ENCODE results near the gene SESN3.

DNA sequence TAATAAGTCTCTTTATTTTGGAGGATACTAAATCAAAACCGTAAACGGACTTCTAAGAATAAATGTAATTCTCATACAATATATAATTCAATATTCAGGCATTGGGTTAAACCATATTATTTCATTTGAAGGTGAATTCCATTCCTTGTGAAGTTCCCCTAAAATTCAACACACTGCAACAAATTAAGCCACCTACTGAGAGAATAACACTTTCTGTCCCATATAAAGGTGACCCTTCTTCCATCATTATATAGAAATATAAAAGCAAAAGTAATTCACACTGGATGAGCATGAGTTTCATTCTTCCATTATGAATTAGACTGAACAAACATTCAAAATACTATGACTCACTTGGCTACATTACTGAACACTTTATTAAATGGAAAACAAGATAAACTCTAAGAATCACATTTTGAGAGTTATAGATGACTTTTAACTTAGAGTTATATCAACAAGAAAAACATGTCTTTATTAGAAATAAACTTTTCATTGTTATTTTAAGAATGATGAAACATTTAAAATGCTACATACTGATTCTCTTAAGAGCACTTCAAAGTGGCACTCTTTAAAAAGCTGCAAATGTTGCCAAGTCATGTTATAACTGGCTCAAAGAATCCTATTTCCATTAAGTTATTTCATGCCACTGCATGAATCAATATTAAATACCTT, 2.8 kb downstream of the SESN3 start:
- no peak for TF ChIP-seq POU2F2 (IDR thresholded peaks at IDR 0.05; ENCODE audit: low read depth, low read length)
- TF ChIP-seq POLR2A (IDR thresholded peaks at IDR 0.05; ENCODE audit: low read depth, low read length) = no peak

Data from GM12891 (cell line).